CD8-positive, alpha-beta memory T cell (primary cell): ENCODE measurements around the gene TEX261. TPM values are rescaled to one million over a fixed set of nuclear protein-coding genes. Genes with fewer than 3 reads are reported as not detected.
A peak's percentile ranks its signal among the peaks of the same experiment; 100 is the strongest.

ENCODE experiments used
- CTCF ChIA-PET: fragments of 350-600 bp; sonication (Branson Sonifier 250); formaldehyde crosslinking; loops from one replicate; lab custom pipeline; 2021; ENCODE audit warnings: antibody characterized with exemption; lab: Charles Lee
- POLR2A ChIA-PET: fragments of 350-600 bp; sonication (Branson Sonifier 250); formaldehyde crosslinking; loops from one replicate; lab custom pipeline; 2021; ENCODE audit warnings: antibody characterized with exemption; lab: Charles Lee
- DNase-seq, 5 donors: peaks; one replicate each; pipeline versions ENCODE4 v3.0.0 to v3.0.0-alpha.2; 2020 to 2022; ENCODE audit warnings: mixed read lengths in 1 of 5
- H3K27ac ChIP-seq: one replicate; pipeline ENCODE4 v1.7.0; 2013; ENCODE audit warnings: low read depth, mild to moderate bottlenecking, low read length, moderate library complexity
- H3K27me3 ChIP-seq: 2 replicates; pipeline ENCODE4 v1.7.0; 2013; ENCODE audit warnings: low read length, mild to moderate bottlenecking; ENCODE audit not compliant: insufficient read depth, poor library complexity, severe bottlenecking
- H3K36me3 ChIP-seq: 2 replicates; pipeline ENCODE4 v1.7.0; 2013; ENCODE audit warnings: mild to moderate bottlenecking, low read length, moderate library complexity; ENCODE audit not compliant: insufficient read depth
- H3K4me1 ChIP-seq: 2 replicates; pipeline ENCODE4 v1.7.0; 2013; ENCODE audit warnings: mild to moderate bottlenecking, low read length, moderate library complexity; ENCODE audit not compliant: insufficient read depth
- H3K4me3 ChIP-seq: 2 replicates; pipeline ENCODE4 v1.7.0; 2013; ENCODE audit warnings: mild to moderate bottlenecking, low read length
- H3K9me3 ChIP-seq: 2 replicates; pipeline ENCODE4 v1.7.0; 2013; ENCODE audit warnings: mild to moderate bottlenecking, low read length
- H3K27ac Mint-ChIP-seq, 8 donors: one replicate each; pipeline ENCODE4 v1.8.0; 2020 to 2021; ENCODE audit warnings: mixed read lengths in 8 of 8, mild to moderate bottlenecking in 6 of 8, inconsistent platforms in 3 of 8, moderate library complexity in 3 of 8
- H3K27me3 Mint-ChIP-seq, 2 donors: one replicate each; pipeline ENCODE4 v1.8.0; 2020 to 2021; ENCODE audit warnings: mixed read lengths in 2 of 2, mild to moderate bottlenecking in 1 of 2, moderate library complexity in 1 of 2
- H3K36me3 Mint-ChIP-seq, 3 donors: one replicate each; pipeline ENCODE4 v1.8.0; 2020 to 2021; ENCODE audit warnings: mixed read lengths in 3 of 3, inconsistent platforms in 1 of 3, mild to moderate bottlenecking in 1 of 3
- H3K4me1 Mint-ChIP-seq, 3 donors: one replicate each; pipeline ENCODE4 v1.8.0; 2020 to 2021; ENCODE audit warnings: mixed read lengths in 3 of 3, inconsistent platforms in 1 of 3, mild to moderate bottlenecking in 1 of 3
- H3K4me3 Mint-ChIP-seq, 7 donors: one replicate each; pipeline ENCODE4 v1.8.0; 2020 to 2021; ENCODE audit warnings: mixed read lengths in 7 of 7, mild to moderate bottlenecking in 6 of 7, moderate library complexity in 4 of 7, inconsistent platforms in 2 of 7
- H3K9me3 Mint-ChIP-seq, 5 donors: one replicate each; pipeline ENCODE4 v1.8.0; 2020 to 2022; ENCODE audit warnings: mixed read lengths in 5 of 5, mild to moderate bottlenecking in 3 of 5, moderate library complexity in 2 of 5, inconsistent platforms in 1 of 5
- polyA plus RNA-seq: library from polyadenylated mRNA; unstranded; fragments of 300-500 nt; fragmentation: Illumina TruSeq; gene quantifications from one replicate; pipeline ENCODE4 v1.2.3, GENCODE V29; 2021
- total RNA-seq, 2 experiments: library from RNA; stranded (reverse); gene quantifications; one replicate each; pipeline ENCODE4 v1.2.3, GENCODE V29; 2021

The TEX261 gene
- total and polyA plus RNA-seq, 3 experiments from 2014 or later, result 35.7 to 96.1 (median 95.4) TPM

- H3K27me3 Mint-ChIP-seq, result peaks cover 16 to 31% of the 10 kb centered on the region in 2 donors
- no peak overlapping the region for H3K27ac ChIP-seq
- H3K9me3 Mint-ChIP-seq, result no peaks in the 10 kb centered on the region
- H3K36me3 Mint-ChIP-seq, result no peaks in the 10 kb centered on the region
- H3K27me3 ChIP-seq, result no peaks in the 10 kb centered on the region
- H3K36me3 ChIP-seq, result no peaks in the 10 kb centered on the region
- ChIA-PET CTCF (interaction anchor here (1.0 to 3.9 kb wide), 15 partner anchors 10 to 645 kb away, joined by 3 to 21 read pairs (median 5); no protein-coding TSS in a partner anchor), POLR2A (no interaction called here)
- peak overlapping the region; percentile 53 to 89 (median 84) for H3K4me3 Mint-ChIP-seq
- H3K27ac Mint-ChIP-seq, result peak overlapping the region in 6 of 8 donors; percentile 12 to 89 (median 73)
- peak overlapping the region; percentile 40 for H3K4me3 ChIP-seq
- H3K4me1 Mint-ChIP-seq, result peaks cover 14 to 17% (median 17%) of the 10 kb centered on the region in 3 donors
- peaks cover 13% of the 10 kb centered on the region for H3K4me1 ChIP-seq
- H3K9me3 ChIP-seq, result no peaks in the 10 kb centered on the region
- DNase-seq, result peak; percentile 56 to 78 (median 68)
Observed at GRCh38 chr2:70948337-70949003, 46.2 kb downstream of the TEX261 start.

- peaks cover 16 to 28% of the 10 kb centered on the region in 2 donors for H3K27me3 Mint-ChIP-seq
- peak overlapping the region in 6 of 7 donors; percentile 80 to 89 (median 85) for H3K4me3 Mint-ChIP-seq
- Histone ChIP-seq H3K9me3 (no peaks in the 10 kb centered on the region), H3K27me3 (no peaks in the 10 kb centered on the region), H3K27ac (no peak overlapping the region), H3K36me3 (no peaks in the 10 kb centered on the region), H3K4me3 (no peak overlapping the region), H3K4me1 (peaks cover 13% of the 10 kb centered on the region)
- H3K36me3 Mint-ChIP-seq, result no peaks in the 10 kb centered on the region
- peaks cover 14 to 17% (median 17%) of the 10 kb centered on the region in 3 donors for H3K4me1 Mint-ChIP-seq
- H3K27ac Mint-ChIP-seq, result peak overlapping the region in 2 of 8 donors; percentile 30 to 84
- ChIA-PET POLR2A (no interaction called here), CTCF (interaction anchor here (0.9 to 3.9 kb wide), 18 partner anchors 9 to 644 kb away, joined by 3 to 21 read pairs (median 5); partner anchors contain the start of gene ANKRD53)
- DNase-seq, result no peak
- no peaks in the 10 kb centered on the region for H3K9me3 Mint-ChIP-seq
Observed at GRCh38 chr2:70947556-70948184, 47.0 kb downstream of the TEX261 start.

GRCh38 chr2:70946832-70947442 is 47.7 kb downstream of the TEX261 start:
- Histone ChIP-seq H3K27ac (no peak overlapping the region), H3K36me3 (no peaks in the 10 kb centered on the region), H3K9me3 (no peaks in the 10 kb centered on the region), H3K4me3 (no peak overlapping the region), H3K27me3 (no peaks in the 10 kb centered on the region), H3K4me1 (peaks cover 13% of the 10 kb centered on the region)
- no peaks in the 10 kb centered on the region for H3K9me3 Mint-ChIP-seq
- H3K27me3 Mint-ChIP-seq, result peaks cover 16 to 28% of the 10 kb centered on the region in 2 donors
- H3K36me3 Mint-ChIP-seq, result no peaks in the 10 kb centered on the region
- ChIA-PET CTCF (interaction anchor here (0.6 to 3.9 kb wide), 13 partner anchors 8 to 158 kb away, joined by 3 to 21 read pairs (median 4); partner anchors contain the start of gene ANKRD53), POLR2A (no interaction called here)
- H3K4me3 Mint-ChIP-seq, result peak overlapping the region in 2 of 7 donors; percentile 13 to 32
- no peak overlapping the region for H3K27ac Mint-ChIP-seq
- peaks cover 14 to 17% (median 17%) of the 10 kb centered on the region in 3 donors for H3K4me1 Mint-ChIP-seq
- DNase-seq, result peak; percentile 27 to 51 (median 29)

GRCh38 chr2:70944111-70944690 is 50.5 kb downstream of the TEX261 start:
- Histone ChIP-seq H3K9me3 (no peaks in the 10 kb centered on the region), H3K27ac (no peak overlapping the region), H3K27me3 (no peaks in the 10 kb centered on the region), H3K4me3 (no peak overlapping the region), H3K36me3 (no peaks in the 10 kb centered on the region), H3K4me1 (peaks cover 13% of the 10 kb centered on the region)
- POLR2A ChIA-PET, result no interaction called here
- H3K9me3 Mint-ChIP-seq, result no peaks in the 10 kb centered on the region
- no peak overlapping the region for H3K27ac Mint-ChIP-seq
- H3K4me1 Mint-ChIP-seq, result peaks cover 14 to 17% (median 17%) of the 10 kb centered on the region in 3 donors
- no peak overlapping the region for H3K4me3 Mint-ChIP-seq
- CTCF ChIA-PET, result interaction anchor here (0.8 kb wide), 1 partner anchor 112 kb away, joined by 3 read pairs; no protein-coding TSS in a partner anchor
- DNase-seq, result no peak
- H3K36me3 Mint-ChIP-seq, result no peaks in the 10 kb centered on the region
- H3K27me3 Mint-ChIP-seq, result peaks cover 16 to 28% of the 10 kb centered on the region in 2 donors

GRCh38 chr2:70943205-70943871 is 51.3 kb downstream of the TEX261 start:
- POLR2A ChIA-PET, result no interaction called here
- peak in 1 of 5 donors; percentile 42 for DNase-seq
- H3K4me1 ChIP-seq, result peaks cover 8% of the 10 kb centered on the region
- CTCF ChIA-PET, result no interaction called here
- H3K36me3 ChIP-seq, result no peaks in the 10 kb centered on the region
- H3K27me3 Mint-ChIP-seq, result peaks cover 19 to 30% of the 10 kb centered on the region in 2 donors
- no peaks in the 10 kb centered on the region for H3K9me3 ChIP-seq
- no peak overlapping the region for H3K27ac ChIP-seq
- H3K4me3 ChIP-seq, result no peak overlapping the region
- H3K9me3 Mint-ChIP-seq, result no peaks in the 10 kb centered on the region
- no peaks in the 10 kb centered on the region for H3K27me3 ChIP-seq
- no peak overlapping the region for H3K4me3 Mint-ChIP-seq
- H3K36me3 Mint-ChIP-seq, result no peaks in the 10 kb centered on the region
- H3K4me1 Mint-ChIP-seq, result peaks cover 13 to 15% (median 14%) of the 10 kb centered on the region in 3 donors
- peak overlapping the region in 1 of 8 donors; percentile 26 for H3K27ac Mint-ChIP-seq

GRCh38 chr2:70942396-70943204 is 52.1 kb downstream of the TEX261 start:
- Mint-ChIP-seq H3K9me3 (no peaks in the 10 kb centered on the region), H3K4me1 (peaks cover 5 to 7% (median 7%) of the 10 kb centered on the region in 3 donors), H3K27ac (peak overlapping the region in 1 of 8 donors; percentile 26), H3K27me3 (peaks cover 14 to 30% of the 10 kb centered on the region in 2 donors), H3K36me3 (no peaks in the 10 kb centered on the region), H3K4me3 (no peak overlapping the region)
- DNase-seq, result no peak
- peaks cover 3% of the 10 kb centered on the region for H3K4me1 ChIP-seq
- H3K36me3 ChIP-seq, result no peaks in the 10 kb centered on the region
- POLR2A ChIA-PET, result no interaction called here
- H3K9me3 ChIP-seq, result no peaks in the 10 kb centered on the region
- no peak overlapping the region for H3K4me3 ChIP-seq
- no peak overlapping the region for H3K27ac ChIP-seq
- CTCF ChIA-PET, result no interaction called here
- no peaks in the 10 kb centered on the region for H3K27me3 ChIP-seq

- H3K4me1 Mint-ChIP-seq, result peaks cover under 1 to 1% (median under 1%) of the 10 kb centered on the region in 3 donors
- CTCF ChIA-PET, result interaction anchor here (0.7 kb wide), 1 partner anchor 637 kb away, joined by 3 read pairs; no protein-coding TSS in a partner anchor
- H3K27ac Mint-ChIP-seq, result peak overlapping the region in 3 of 8 donors; percentile 3 to 61 (median 21)
- no peaks in the 10 kb centered on the region for H3K36me3 Mint-ChIP-seq
- Histone ChIP-seq H3K9me3 (no peaks in the 10 kb centered on the region), H3K27me3 (no peaks in the 10 kb centered on the region), H3K36me3 (no peaks in the 10 kb centered on the region), H3K4me3 (no peak overlapping the region), H3K27ac (no peak overlapping the region), H3K4me1 (no peaks in the 10 kb centered on the region)
- H3K27me3 Mint-ChIP-seq, result peaks cover 9 to 26% of the 10 kb centered on the region in 2 donors
- POLR2A ChIA-PET, result no interaction called here
- DNase-seq, result no peak
- no peaks in the 10 kb centered on the region for H3K9me3 Mint-ChIP-seq
- no peak overlapping the region for H3K4me3 Mint-ChIP-seq
Observed at GRCh38 chr2:70941701-70942100, 53.0 kb downstream of the TEX261 start.
